ENCODE results near the gene CCDC88A. TPM values are rescaled to one million over a fixed set of nuclear protein-coding genes. Genes with fewer than 3 reads are reported as not detected.

CCDC88A gene
- total RNA-seq, 1 donor from 2014 or later, result 400 TPM

DNA sequence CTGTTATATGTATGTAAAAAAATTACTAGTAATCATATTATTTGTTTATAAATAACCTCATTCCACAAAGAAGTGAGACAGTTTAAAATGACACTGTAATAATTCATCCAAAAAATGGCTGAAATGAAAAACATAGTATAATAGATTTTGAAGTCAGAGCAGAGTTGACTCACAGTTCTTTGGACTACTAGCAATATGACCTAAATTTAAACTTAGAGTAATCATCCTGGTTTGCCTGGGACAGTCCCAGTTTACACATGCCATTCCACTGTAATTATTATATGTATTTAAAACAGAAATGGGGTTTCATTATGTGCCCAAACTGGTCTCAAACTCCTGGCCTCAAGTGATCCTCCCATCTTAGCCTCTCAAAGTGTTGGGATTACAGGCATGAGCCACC lies 48.3 kb downstream of the CCDC88A start:
- no peak for DNase-seq
- Mint-ChIP-seq H3K4me1 (ENCODE audit: low read depth, unreplicated experiment) (no peaks in the 10 kb centered on the region), H3K27ac (ENCODE audit: unreplicated experiment) (no peak overlapping the region), H3K9me3 (ENCODE audit: unreplicated experiment) (no peaks in the 10 kb centered on the region), H3K27me3 (ENCODE audit: unreplicated experiment) (peaks cover 2% of the 10 kb centered on the region), H3K4me3 (ENCODE audit: unreplicated experiment) (no peak overlapping the region), H3K36me3 (ENCODE audit: unreplicated experiment) (no peaks in the 10 kb centered on the region)
- no peak for TF ChIP-seq CTCF (IDR thresholded peaks at IDR 0.05; ENCODE audit: partially characterized antibody, unreplicated experiment)

- Mint-ChIP-seq H3K4me1 (ENCODE audit: low read depth, unreplicated experiment) (no peaks in the 10 kb centered on the region), H3K36me3 (ENCODE audit: unreplicated experiment) (no peaks in the 10 kb centered on the region)
- TF ChIP-seq CTCF (IDR thresholded peaks at IDR 0.05; ENCODE audit: partially characterized antibody, unreplicated experiment), result no peak
Observed at GRCh38 chr2:55370208-55370607, 49.4 kb downstream of the CCDC88A start.

GRCh38 chr2:55365303-55365702 lies 54.4 kb downstream of the CCDC88A start:
- no peaks in the 10 kb centered on the region for H3K36me3 Mint-ChIP-seq (ENCODE audit: unreplicated experiment)
- no peak overlapping the region for H3K4me3 Mint-ChIP-seq (ENCODE audit: unreplicated experiment)
- no peaks in the 10 kb centered on the region for H3K27me3 Mint-ChIP-seq (ENCODE audit: unreplicated experiment)
- H3K9me3 Mint-ChIP-seq (ENCODE audit: unreplicated experiment), result no peaks in the 10 kb centered on the region
- TF ChIP-seq CTCF (IDR thresholded peaks at IDR 0.05; ENCODE audit: partially characterized antibody, unreplicated experiment), result no peak
- no peak overlapping the region for H3K27ac Mint-ChIP-seq (ENCODE audit: unreplicated experiment)
- DNase-seq, result no peak
- no peaks in the 10 kb centered on the region for H3K4me1 Mint-ChIP-seq (ENCODE audit: low read depth, unreplicated experiment)

More at GRCh38 chr2:55370208-55370607, 49.4 kb downstream of the CCDC88A start:
- Mint-ChIP-seq H3K27ac (ENCODE audit: unreplicated experiment) (no peak overlapping the region), H3K4me3 (ENCODE audit: unreplicated experiment) (no peak overlapping the region), H3K27me3 (ENCODE audit: unreplicated experiment) (no peaks in the 10 kb centered on the region), H3K9me3 (ENCODE audit: unreplicated experiment) (no peaks in the 10 kb centered on the region)
- DNase-seq, result no peak

DNA sequence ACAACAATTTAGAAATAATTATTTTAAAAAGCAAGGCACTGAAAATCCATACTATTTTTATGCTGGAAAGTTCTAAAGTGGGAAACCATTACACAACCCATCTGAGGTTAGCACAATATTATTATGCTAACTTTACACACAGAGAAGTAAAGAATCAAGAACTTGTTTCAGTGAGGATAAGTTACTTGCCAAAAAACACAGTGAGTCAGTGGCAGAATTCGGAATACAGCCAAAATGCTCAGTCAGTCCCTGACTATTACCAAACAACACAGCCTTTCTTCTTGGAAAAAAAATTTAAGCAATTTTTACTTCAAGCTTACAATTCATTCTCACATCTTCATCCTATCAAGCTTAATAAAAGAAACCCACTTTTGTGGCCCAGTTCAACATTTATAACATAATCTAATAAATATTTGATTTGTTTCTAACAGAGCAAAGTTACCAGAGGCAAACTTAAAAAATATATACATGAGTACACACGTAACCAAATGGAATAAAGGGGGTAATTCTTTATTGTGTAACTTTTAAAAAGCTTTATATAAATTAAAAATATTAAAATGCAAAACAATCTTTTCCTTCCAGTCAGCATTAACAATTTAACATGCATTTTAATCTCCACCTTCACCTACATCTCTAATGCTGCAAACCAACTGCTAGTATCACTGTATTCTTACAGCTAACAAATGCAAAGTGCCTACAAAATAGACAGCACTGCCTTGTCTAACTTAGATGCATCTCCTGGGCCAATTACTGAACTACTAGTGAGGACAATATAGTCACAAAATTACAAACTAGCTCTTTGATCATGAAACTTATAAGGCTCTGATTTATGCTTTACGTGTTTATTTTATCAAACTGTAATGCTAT lies 55.2 kb downstream of the CCDC88A start:
- Mint-ChIP-seq H3K4me3 (ENCODE audit: unreplicated experiment) (no peak overlapping the region), H3K4me1 (ENCODE audit: low read depth, unreplicated experiment) (no peaks in the 10 kb centered on the region), H3K9me3 (ENCODE audit: unreplicated experiment) (no peaks in the 10 kb centered on the region), H3K27ac (ENCODE audit: unreplicated experiment) (no peak overlapping the region), H3K36me3 (ENCODE audit: unreplicated experiment) (no peaks in the 10 kb centered on the region), H3K27me3 (ENCODE audit: unreplicated experiment) (no peaks in the 10 kb centered on the region)
- TF ChIP-seq CTCF (IDR thresholded peaks at IDR 0.05; ENCODE audit: partially characterized antibody, unreplicated experiment), result no peak
- DNase-seq, result no peak

GRCh38 chr2:55363636-55364035 lies 56.0 kb downstream of the CCDC88A start:
- Mint-ChIP-seq H3K27me3 (ENCODE audit: unreplicated experiment) (no peaks in the 10 kb centered on the region), H3K36me3 (ENCODE audit: unreplicated experiment) (no peaks in the 10 kb centered on the region), H3K4me3 (ENCODE audit: unreplicated experiment) (no peak overlapping the region), H3K4me1 (ENCODE audit: low read depth, unreplicated experiment) (no peaks in the 10 kb centered on the region), H3K9me3 (ENCODE audit: unreplicated experiment) (no peaks in the 10 kb centered on the region), H3K27ac (ENCODE audit: unreplicated experiment) (no peak overlapping the region)
- no peak for DNase-seq
- TF ChIP-seq CTCF (IDR thresholded peaks at IDR 0.05; ENCODE audit: partially characterized antibody, unreplicated experiment), result no peak
